Measurements from ENCODE around the gene SF3B4. TPM values are rescaled to one million over a fixed set of nuclear protein-coding genes. Genes with fewer than 3 reads are reported as not detected.

The SF3B4 gene
- total and polyA plus RNA-seq, 2 of the 8 experiments (the other 6 are each of a cell fraction or from before 2014, with no cell fraction given), result 81.1 to 122 TPM

DNA sequence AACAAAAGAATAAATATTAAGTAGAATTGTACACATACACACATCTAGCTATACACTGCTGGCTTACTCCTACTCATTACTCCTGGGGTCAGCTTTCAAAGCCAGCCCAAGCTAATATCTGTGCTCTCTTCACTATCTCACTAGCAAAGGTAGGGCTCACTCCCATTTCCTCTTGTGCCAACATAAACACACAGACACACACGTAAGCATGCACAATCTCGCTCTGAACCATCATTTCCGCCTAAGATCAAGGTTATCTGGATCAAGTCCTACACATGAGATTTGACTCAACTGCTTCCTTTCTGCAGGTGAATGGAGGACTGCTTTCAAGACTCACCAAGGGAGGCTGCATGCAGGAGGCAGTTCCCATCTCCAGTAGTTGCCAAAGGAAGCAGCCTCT, 37.8 kb upstream of the SF3B4 start:
- CTCF ChIA-PET (ENCODE audit: partially characterized antibody), result interaction anchor here (0.8 to 1.0 kb wide), 4 partner anchors 55 to 889 kb away, joined by 3 read pairs; no protein-coding TSS in a partner anchor
- Histone ChIP-seq H3K27ac (ENCODE audit: low read depth, low read length) (no peak overlapping the region), H3K36me3 (ENCODE audit: control insufficient read depth in 2 of 4, insufficient read depth in 4 of 4, low read length in 3 of 4) (peaks cover 7 to 34% (median 22%) of the 10 kb centered on the region in 4 experiments)

More for the DNA sequence above, 37.8 kb upstream of the SF3B4 start:
- no peak for FAIRE-seq
- Histone ChIP-seq H3K23me2 (ENCODE audit: low read depth, low read length) (no peaks in the 10 kb centered on the region), H3K9ac (replicated peaks in 1 of 4; ENCODE audit: extremely low read depth in 1 of 4, low read depth in 3 of 4, low read length in 3 of 4) (no peak overlapping the region), H3K79me1 (ENCODE audit: low read depth, low read length) (no peaks in the 10 kb centered on the region), H3K56ac (replicated peaks; ENCODE audit: insufficient read length, low read depth, low read length) (no peak overlapping the region), H2BK5ac (ENCODE audit: low read depth, low read length) (no peak overlapping the region), H3K4me3 (ENCODE audit: extremely low read depth in 1 of 4, insufficient read depth in 2 of 4, low read depth in 3 of 4, low read length in 4 of 4) (no peak overlapping the region), H4K20me1 (replicated peaks in 1 of 2; ENCODE audit: control insufficient read depth in 1 of 2, insufficient read depth in 2 of 2, low read length in 2 of 2) (no peaks in the 10 kb centered on the region), H3K23ac (ENCODE audit: insufficient read length) (no peak overlapping the region), H2BK120ac (replicated peaks; ENCODE audit: low read depth, low read length) (no peak overlapping the region), H3K9me3 (ENCODE audit: insufficient read depth in 2 of 2, low read depth in 1 of 2, low read length in 1 of 2) (no peaks in the 10 kb centered on the region), H3K27me3 (replicated peaks in 1 of 4; ENCODE audit: control insufficient read depth in 3 of 4, extremely low read depth in 1 of 4, insufficient read depth in 3 of 4, low read length in 3 of 4) (no peaks in the 10 kb centered on the region), H3K79me2 (ENCODE audit: control insufficient read depth in 1 of 2, insufficient read depth in 2 of 2, low read length in 2 of 2) (no peaks in the 10 kb centered on the region), H2AK5ac (ENCODE audit: low read depth, low read length) (no peak overlapping the region), H2AFZ (ENCODE audit: low read length) (no peak overlapping the region), H2BK12ac (ENCODE audit: low read depth, low read length) (no peak overlapping the region), H2BK20ac (ENCODE audit: low read length) (no peak overlapping the region), H4K8ac (ENCODE audit: extremely low read depth, insufficient read depth, low read length) (no peak overlapping the region), H4K5ac (ENCODE audit: insufficient read length, low read depth, low read length) (no peak overlapping the region), H4K91ac (replicated peaks; ENCODE audit: insufficient read length, low read length) (no peak overlapping the region), H3K4me2 (ENCODE audit: insufficient read depth in 1 of 2, low read depth in 2 of 2, low read length in 2 of 2) (no peak overlapping the region), H3K14ac (ENCODE audit: insufficient read length) (no peak overlapping the region), H3K4me1 (replicated peaks in 1 of 4; ENCODE audit: control insufficient read depth in 3 of 4, insufficient read depth in 4 of 4, low read length in 3 of 4) (no peaks in the 10 kb centered on the region), H3K4ac (replicated peaks; ENCODE audit: insufficient read length, low read depth, low read length) (no peak overlapping the region), H2BK15ac (ENCODE audit: low read length) (no peak overlapping the region), H3K18ac (ENCODE audit: extremely low read depth, low read length) (no peak overlapping the region)
- 94% methylated on average over 3 of the region's 3 CpGs; no CpG with 5 or more reads in 1 of the 2 experiments for WGBS, 2 experiments (ENCODE audit: extremely low coverage in 1 of 2, insufficient coverage in 1 of 2, insufficient read length in 1 of 2, insufficient replicate concordance in 2 of 2, low coverage in 1 of 2, low lambda C conversion rate in 2 of 2, missing lambda C conversion rate in 1 of 2)
- DNase-seq (ENCODE audit: low read depth in 1 of 2, low spot score in 2 of 2), result no peak
- POLR2A ChIA-PET (ENCODE audit: partially characterized antibody), result interaction anchor here (1.8 kb wide), 1 partner anchor 79 kb away, joined by 6 read pairs; a partner anchor contains a TSS
- no peak for TF ChIP-seq YY1 (IDR thresholded peaks at IDR 0.05; ENCODE audit: low read depth, low read length)
- no peak for TF ChIP-seq GTF2F1 (IDR thresholded peaks at IDR 0.05; ENCODE audit: borderline replicate concordance, low read depth, low read length)

All from H1 (cell line).